LNCaP clone FGC (cell line): ENCODE measurements around the gene ERFL.

ENCODE experiments used
- DNase-seq: peaks from one replicate; pipeline ENCODE4 v3.0.0-alpha.2; 2011; ENCODE audit warnings: low read depth
- H3K4me3 ChIP-seq: 2 replicates; pipeline ENCODE4 v1.5.1; 2011; ENCODE audit warnings: mild to moderate bottlenecking, low read depth, low read length, control low read depth
- TF ChIP-seq, protein P1 (sequence below): IDR thresholded peaks from 2 replicates; pipeline ENCODE4 v1.5.1; 2012; ENCODE audit warnings: mild to moderate bottlenecking; ENCODE audit not compliant: control insufficient read depth, insufficient read depth; ENCODE audit errors: extremely low read depth

Gene ERFL

GRCh38 chr19:41932259-41932719 is 4.0 kb upstream of the ERFL start:
- no peak overlapping the region for H3K4me3 ChIP-seq
- no peak for DNase-seq
- TF ChIP-seq, protein P1, sequence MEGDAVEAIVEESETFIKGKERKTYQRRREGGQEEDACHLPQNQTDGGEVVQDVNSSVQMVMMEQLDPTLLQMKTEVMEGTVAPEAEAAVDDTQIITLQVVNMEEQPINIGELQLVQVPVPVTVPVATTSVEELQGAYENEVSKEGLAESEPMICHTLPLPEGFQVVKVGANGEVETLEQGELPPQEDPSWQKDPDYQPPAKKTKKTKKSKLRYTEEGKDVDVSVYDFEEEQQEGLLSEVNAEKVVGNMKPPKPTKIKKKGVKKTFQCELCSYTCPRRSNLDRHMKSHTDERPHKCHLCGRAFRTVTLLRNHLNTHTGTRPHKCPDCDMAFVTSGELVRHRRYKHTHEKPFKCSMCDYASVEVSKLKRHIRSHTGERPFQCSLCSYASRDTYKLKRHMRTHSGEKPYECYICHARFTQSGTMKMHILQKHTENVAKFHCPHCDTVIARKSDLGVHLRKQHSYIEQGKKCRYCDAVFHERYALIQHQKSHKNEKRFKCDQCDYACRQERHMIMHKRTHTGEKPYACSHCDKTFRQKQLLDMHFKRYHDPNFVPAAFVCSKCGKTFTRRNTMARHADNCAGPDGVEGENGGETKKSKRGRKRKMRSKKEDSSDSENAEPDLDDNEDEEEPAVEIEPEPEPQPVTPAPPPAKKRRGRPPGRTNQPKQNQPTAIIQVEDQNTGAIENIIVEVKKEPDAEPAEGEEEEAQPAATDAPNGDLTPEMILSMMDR = no peak

- no peak for DNase-seq
- H3K4me3 ChIP-seq = no peak overlapping the region
- TF ChIP-seq, protein P1 = 0 out of 2 replicates have a peak, but pooled peaks have one; percentile 10
Measured at GRCh38 chr19:41930926-41931592, 2.8 kb upstream of the ERFL start.

- no peak overlapping the region for H3K4me3 ChIP-seq
- DNase-seq = no peak
- TF ChIP-seq, protein P1 = no peak
Measured at GRCh38 chr19:41930322-41930722, 2.1 kb upstream of the ERFL start.

DNA sequence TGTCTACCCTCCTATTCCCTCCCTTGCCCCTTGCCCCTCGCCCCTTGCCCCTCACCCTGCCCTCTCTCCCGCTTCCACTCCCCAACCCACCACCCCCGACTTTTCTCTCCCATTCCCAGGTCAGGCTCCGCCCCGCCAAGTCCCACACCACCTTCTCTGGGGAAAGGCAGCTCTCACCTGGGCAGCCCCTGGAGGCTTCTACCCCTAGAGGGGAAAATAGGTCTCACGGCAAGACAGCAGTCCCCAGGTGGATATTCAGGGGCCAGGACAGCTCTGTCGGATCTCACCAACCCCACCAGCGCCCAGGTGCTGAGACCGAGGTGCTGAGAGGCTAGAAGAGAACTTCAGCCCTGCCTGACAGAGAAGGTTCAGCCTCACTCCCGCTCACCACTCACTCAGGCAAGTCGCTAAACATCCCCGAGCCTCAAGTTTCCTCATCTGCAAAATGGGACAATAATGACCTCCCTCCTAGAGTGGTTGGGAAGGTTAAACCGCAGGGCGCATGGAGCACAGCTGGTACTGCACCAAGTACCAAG is 1.4 kb upstream of the ERFL start:
- TF ChIP-seq, protein P1 = no peak
- H3K4me3 ChIP-seq = no peak overlapping the region
- no peak for DNase-seq

DNA sequence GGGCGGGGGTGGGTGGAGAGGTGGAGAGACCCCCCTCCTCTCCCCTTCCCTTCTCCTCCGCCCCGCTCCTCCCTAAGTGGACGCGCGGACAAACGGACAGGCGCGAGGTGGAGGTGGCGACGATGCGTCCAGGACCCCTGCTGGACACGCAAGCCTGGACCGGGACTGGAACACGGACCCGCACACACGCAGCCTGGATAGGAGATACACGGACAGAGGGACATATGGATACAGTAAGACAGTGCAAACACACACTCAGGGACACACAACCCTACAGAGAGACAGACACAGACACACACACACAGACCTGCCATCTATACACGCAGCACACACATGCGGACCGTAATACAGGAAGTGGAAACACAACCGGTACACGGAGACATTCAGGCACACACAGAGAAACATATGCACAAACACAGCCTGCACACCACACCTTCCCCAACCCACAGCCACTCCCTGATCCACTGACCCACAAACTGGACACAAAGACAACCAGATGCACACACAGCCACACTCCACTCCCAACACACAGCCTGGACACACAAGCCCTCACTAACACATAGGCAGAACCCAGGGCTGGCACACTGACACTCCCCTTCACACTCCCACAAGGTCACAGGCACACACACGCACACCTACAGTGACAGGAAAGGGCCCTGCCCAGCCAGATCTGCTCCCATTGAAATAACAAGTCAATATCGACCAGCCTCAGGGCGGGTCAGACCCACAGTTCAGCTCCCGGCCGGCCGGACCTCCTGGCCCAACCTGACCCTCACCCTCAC is 696 bp upstream of the ERFL start:
- TF ChIP-seq, protein P1 = no peak
- DNase-seq = no peak
- no peak overlapping the region for H3K4me3 ChIP-seq

GRCh38 chr19:41927497-41928192 is 604 bp downstream of the ERFL start:
- TF ChIP-seq, protein P1 = no peak
- DNase-seq = no peak
- H3K4me3 ChIP-seq = no peak overlapping the region
